Ureter (tissue), 1 donor: ENCODE measurements around the gene LRRC4. TPM values are rescaled to one million over a fixed set of nuclear protein-coding genes. Genes with fewer than 3 reads are reported as not detected.

Experiments
- DNase-seq: peaks from one replicate; pipeline ENCODE4 v3.0.0-alpha.2; 2020; ENCODE audit warnings: low spot score
- total RNA-seq: library from RNA; stranded (reverse); gene quantifications from one replicate; pipeline ENCODE4 v1.2.4, GENCODE V29; 2023
- donor health status: DM: yes; HTN: yes; CAD: no.

Gene LRRC4
- total RNA-seq, 1 donor from 2014 or later: 1.3 TPM

- no peak for DNase-seq
Measured at GRCh38 chr7:128031901-128032604, 816 bp upstream of the LRRC4 start.

- DNase-seq: no peak
Measured at GRCh38 chr7:128030263-128030653, 979 bp downstream of the LRRC4 start.

- no peak for DNase-seq
Measured at GRCh38 chr7:128029405-128029995, 1.7 kb downstream of the LRRC4 start.

- DNase-seq: no peak
Measured at GRCh38 chr7:128027485-128027980, 3.7 kb downstream of the LRRC4 start.

- no peak for DNase-seq
Measured at GRCh38 chr7:128026551-128026950, 4.7 kb downstream of the LRRC4 start.

- DNase-seq: no peak
Measured at GRCh38 chr7:128025819-128026218, 5.4 kb downstream of the LRRC4 start.

- DNase-seq: no peak
Measured at GRCh38 chr7:128025380-128025779, 5.9 kb downstream of the LRRC4 start.

GRCh38 chr7:128024151-128024550, 7.1 kb downstream of the LRRC4 start:
- no peak for DNase-seq

- DNase-seq: no peak
Measured at GRCh38 chr7:128022631-128023532, 8.4 kb downstream of the LRRC4 start.

- no peak for DNase-seq
Measured at GRCh38 chr7:128021366-128021765, 9.9 kb downstream of the LRRC4 start.

- DNase-seq: no peak
Measured at GRCh38 chr7:128020159-128020558, 11.1 kb downstream of the LRRC4 start.

GRCh38 chr7:128019288-128019687, 11.9 kb downstream of the LRRC4 start:
- no peak for DNase-seq

- no peak for DNase-seq
Measured at GRCh38 chr7:128017862-128018845, 13.1 kb downstream of the LRRC4 start.

- DNase-seq: no peak
Measured at GRCh38 chr7:128017460-128017859, 13.8 kb downstream of the LRRC4 start.

GRCh38 chr7:128014811-128015210, 16.4 kb downstream of the LRRC4 start:
- DNase-seq: no peak

- no peak for DNase-seq
Measured at GRCh38 chr7:128011131-128011661, 20.0 kb downstream of the LRRC4 start.

GRCh38 chr7:128010391-128011127, 20.7 kb downstream of the LRRC4 start:
- no peak for DNase-seq

- DNase-seq: no peak
Measured at GRCh38 chr7:128008744-128009143, 22.5 kb downstream of the LRRC4 start.

- DNase-seq: no peak
Measured at GRCh38 chr7:128008141-128008540, 23.1 kb downstream of the LRRC4 start.

- no peak for DNase-seq
Measured at GRCh38 chr7:128007303-128007680, 23.9 kb downstream of the LRRC4 start.
